ENCODE data around the gene DNMT3A.

Gene DNMT3A

GRCh38 chr2:25339791-25340180 is 1.9 kb downstream of the DNMT3A start:
- DNase-seq (ENCODE audit: insufficient read length, low spot score) (no peak), FAIRE-seq (no peak)
- no peak for TF ChIP-seq POLR2A (IDR thresholded peaks at IDR 0.05; ENCODE audit: low read depth, low read length)
- no peak for TF ChIP-seq PAX5 (IDR thresholded peaks at IDR 0.05; ENCODE audit: insufficient read depth, low read length, severe bottlenecking)
- TF ChIP-seq TAF1 (IDR thresholded peaks at IDR 0.05; ENCODE audit: low read depth, low read length) = no peak
- no peak for TF ChIP-seq SPI1 (IDR thresholded peaks at IDR 0.05; ENCODE audit: low read depth, low read length)
- no peak for TF ChIP-seq POLR2AphosphoS5 (IDR thresholded peaks at IDR 0.05; ENCODE audit: low read depth, low read length)
- TF ChIP-seq POU2F2 (IDR thresholded peaks at IDR 0.05; ENCODE audit: low read depth, low read length) = no peak

GRCh38 chr2:25339211-25339674 is 2.5 kb downstream of the DNMT3A start:
- DNase-seq (ENCODE audit: insufficient read length, low spot score) = no peak
- no peak for FAIRE-seq
- no peak for TF ChIP-seq PAX5 (IDR thresholded peaks at IDR 0.05; ENCODE audit: insufficient read depth, low read length, severe bottlenecking)
- no peak for TF ChIP-seq TAF1 (IDR thresholded peaks at IDR 0.05; ENCODE audit: low read depth, low read length)
- TF ChIP-seq POLR2AphosphoS5 (IDR thresholded peaks at IDR 0.05; ENCODE audit: low read depth, low read length) = no peak
- no peak for TF ChIP-seq SPI1 (IDR thresholded peaks at IDR 0.05; ENCODE audit: low read depth, low read length)
- no peak for TF ChIP-seq POLR2A (IDR thresholded peaks at IDR 0.05; ENCODE audit: low read depth, low read length)
- no peak for TF ChIP-seq POU2F2 (IDR thresholded peaks at IDR 0.05; ENCODE audit: low read depth, low read length)

GRCh38 chr2:25338401-25338800 is 3.3 kb downstream of the DNMT3A start:
- FAIRE-seq (no peak), DNase-seq (ENCODE audit: insufficient read length, low spot score) (no peak)
- TF ChIP-seq PAX5 (IDR thresholded peaks at IDR 0.05; ENCODE audit: insufficient read depth, low read length, severe bottlenecking) (no peak), SPI1 (IDR thresholded peaks at IDR 0.05; ENCODE audit: low read depth, low read length) (no peak), POU2F2 (IDR thresholded peaks at IDR 0.05; ENCODE audit: low read depth, low read length) (no peak), POLR2AphosphoS5 (IDR thresholded peaks at IDR 0.05; ENCODE audit: low read depth, low read length) (no peak), POLR2A (IDR thresholded peaks at IDR 0.05; ENCODE audit: low read depth, low read length) (no peak), TAF1 (IDR thresholded peaks at IDR 0.05; ENCODE audit: low read depth, low read length) (no peak)

- no peak for TF ChIP-seq TAF1 (IDR thresholded peaks at IDR 0.05; ENCODE audit: low read depth, low read length)
- no peak for TF ChIP-seq POLR2AphosphoS5 (IDR thresholded peaks at IDR 0.05; ENCODE audit: low read depth, low read length)
- no peak for TF ChIP-seq POLR2A (IDR thresholded peaks at IDR 0.05; ENCODE audit: low read depth, low read length)
- no peak for TF ChIP-seq SPI1 (IDR thresholded peaks at IDR 0.05; ENCODE audit: low read depth, low read length)
- no peak for TF ChIP-seq PAX5 (IDR thresholded peaks at IDR 0.05; ENCODE audit: insufficient read depth, low read length, severe bottlenecking)
- no peak for TF ChIP-seq POU2F2 (IDR thresholded peaks at IDR 0.05; ENCODE audit: low read depth, low read length)
- no peak for FAIRE-seq
- no peak for DNase-seq (ENCODE audit: insufficient read length, low spot score)
Observed at GRCh38 chr2:25337891-25338290, 3.8 kb downstream of the DNMT3A start.

- DNase-seq (ENCODE audit: insufficient read length, low spot score) (no peak), FAIRE-seq (peak; percentile 90)
- TF ChIP-seq POU2F2 (IDR thresholded peaks at IDR 0.05; ENCODE audit: low read depth, low read length) (no peak), POLR2AphosphoS5 (IDR thresholded peaks at IDR 0.05; ENCODE audit: low read depth, low read length) (peak; percentile 32), SPI1 (IDR thresholded peaks at IDR 0.05; ENCODE audit: low read depth, low read length) (no peak)
Observed at GRCh38 chr2:25337276-25337675, 4.4 kb downstream of the DNMT3A start.

- DNase-seq (ENCODE audit: insufficient read length, low spot score) = no peak
- FAIRE-seq = no peak
- no peak for TF ChIP-seq PAX5 (IDR thresholded peaks at IDR 0.05; ENCODE audit: insufficient read depth, low read length, severe bottlenecking)
- no peak; the same call in 1 of the 2 replicates for TF ChIP-seq POLR2A (IDR thresholded peaks at IDR 0.05; ENCODE audit: low read depth, low read length)
- no peak for TF ChIP-seq TAF1 (IDR thresholded peaks at IDR 0.05; ENCODE audit: low read depth, low read length)
- TF ChIP-seq POLR2AphosphoS5 (IDR thresholded peaks at IDR 0.05; ENCODE audit: low read depth, low read length) = no peak
- TF ChIP-seq POU2F2 (IDR thresholded peaks at IDR 0.05; ENCODE audit: low read depth, low read length) = no peak
- TF ChIP-seq SPI1 (IDR thresholded peaks at IDR 0.05; ENCODE audit: low read depth, low read length) = no peak
Observed at GRCh38 chr2:25336383-25336841, 5.3 kb downstream of the DNMT3A start.

GRCh38 chr2:25335971-25336370 is 5.8 kb downstream of the DNMT3A start:
- TF ChIP-seq TAF1 (IDR thresholded peaks at IDR 0.05; ENCODE audit: low read depth, low read length) (no peak), POLR2AphosphoS5 (IDR thresholded peaks at IDR 0.05; ENCODE audit: low read depth, low read length) (no peak), POLR2A (IDR thresholded peaks at IDR 0.05; ENCODE audit: low read depth, low read length) (no peak), POU2F2 (IDR thresholded peaks at IDR 0.05; ENCODE audit: low read depth, low read length) (no peak), PAX5 (IDR thresholded peaks at IDR 0.05; ENCODE audit: insufficient read depth, low read length, severe bottlenecking) (no peak), SPI1 (IDR thresholded peaks at IDR 0.05; ENCODE audit: low read depth, low read length) (no peak)
- FAIRE-seq = no peak

GRCh38 chr2:25335204-25335603 is 6.5 kb downstream of the DNMT3A start:
- TF ChIP-seq POU2F2 (IDR thresholded peaks at IDR 0.05; ENCODE audit: low read depth, low read length) = no peak
- TF ChIP-seq SPI1 (IDR thresholded peaks at IDR 0.05; ENCODE audit: low read depth, low read length) = no peak
- no peak for TF ChIP-seq POLR2AphosphoS5 (IDR thresholded peaks at IDR 0.05; ENCODE audit: low read depth, low read length)
- no peak for TF ChIP-seq TAF1 (IDR thresholded peaks at IDR 0.05; ENCODE audit: low read depth, low read length)
- DNase-seq (ENCODE audit: insufficient read length, low spot score) (no peak), FAIRE-seq (peak; percentile 20)

More at GRCh38 chr2:25335971-25336370, 5.8 kb downstream of the DNMT3A start:
- no peak for DNase-seq (ENCODE audit: insufficient read length, low spot score)

GRCh38 chr2:25334482-25334881 is 7.2 kb downstream of the DNMT3A start:
- TF ChIP-seq SPI1 (IDR thresholded peaks at IDR 0.05; ENCODE audit: low read depth, low read length) = no peak
- TF ChIP-seq TAF1 (IDR thresholded peaks at IDR 0.05; ENCODE audit: low read depth, low read length) = no peak
- TF ChIP-seq PAX5 (IDR thresholded peaks at IDR 0.05; ENCODE audit: insufficient read depth, low read length, severe bottlenecking) = no peak
- no peak for TF ChIP-seq POLR2AphosphoS5 (IDR thresholded peaks at IDR 0.05; ENCODE audit: low read depth, low read length)
- TF ChIP-seq POLR2A (IDR thresholded peaks at IDR 0.05; ENCODE audit: low read depth, low read length) = no peak
- TF ChIP-seq POU2F2 (IDR thresholded peaks at IDR 0.05; ENCODE audit: low read depth, low read length) = no peak
- DNase-seq (ENCODE audit: insufficient read length, low spot score) = no peak
- FAIRE-seq = no peak

GRCh38 chr2:25333981-25334380 is 7.7 kb downstream of the DNMT3A start:
- no peak for FAIRE-seq
- TF ChIP-seq POLR2AphosphoS5 (IDR thresholded peaks at IDR 0.05; ENCODE audit: low read depth, low read length) (no peak), SPI1 (IDR thresholded peaks at IDR 0.05; ENCODE audit: low read depth, low read length) (no peak), POLR2A (IDR thresholded peaks at IDR 0.05; ENCODE audit: low read depth, low read length) (no peak), TAF1 (IDR thresholded peaks at IDR 0.05; ENCODE audit: low read depth, low read length) (no peak), POU2F2 (IDR thresholded peaks at IDR 0.05; ENCODE audit: low read depth, low read length) (no peak), PAX5 (IDR thresholded peaks at IDR 0.05; ENCODE audit: insufficient read depth, low read length, severe bottlenecking) (no peak)
- DNase-seq (ENCODE audit: insufficient read length, low spot score) = no peak

Measured in GM12891 (cell line).